KOPT-K1 (cell line): ENCODE results near the gene GJA1.
"Not testable (repeated sequence)": the region's sequence is repeated elsewhere in the genome, so short reads cannot be mapped to it uniquely, and the experiment has no call there.

ENCODE experiments used
- H3K27ac ChIP-seq: fragments of 200-600 bp; sonication (generic); 2 replicates; pipeline ENCODE4 v1.5.1; 2016; ENCODE audit warnings: antibody characterized with exemption, mild to moderate bottlenecking, low read depth, low read length; ENCODE audit not compliant: poor library complexity, severe bottlenecking
- H3K36me3 ChIP-seq: fragments of 200-600 bp; sonication (generic); 2 replicates; pipeline ENCODE4 v1.5.1; 2017; ENCODE audit warnings: antibody characterized with exemption, mild to moderate bottlenecking, low read length, moderate library complexity; ENCODE audit not compliant: insufficient read depth
- H3K9me3 ChIP-seq: fragments of 200-600 bp; sonication (generic); 2 replicates; pipeline ENCODE4 v1.5.1; 2017; ENCODE audit warnings: antibody characterized with exemption, low read length, mild to moderate bottlenecking; ENCODE audit not compliant: insufficient read depth, poor library complexity, severe bottlenecking

The GJA1 gene

DNA sequence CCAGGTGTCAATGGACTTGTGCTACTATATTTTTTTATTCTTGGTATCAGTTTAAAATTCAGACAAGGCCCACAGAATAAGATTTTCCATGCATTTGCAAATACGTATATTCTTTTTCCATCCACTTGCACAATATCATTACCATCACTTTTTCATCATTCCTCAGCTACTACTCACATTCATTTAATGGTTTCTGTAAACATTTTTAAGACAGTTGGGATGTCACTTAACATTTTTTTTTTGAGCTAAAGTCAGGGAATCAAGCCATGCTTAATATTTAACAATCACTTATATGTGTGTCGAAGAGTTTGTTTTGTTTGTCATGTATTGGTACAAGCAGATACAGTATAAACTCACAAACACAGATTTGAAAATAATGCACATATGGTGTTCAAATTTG lies 13.1 kb downstream of the GJA1 start:
- H3K36me3 ChIP-seq, H3K27ac ChIP-seq, H3K9me3 ChIP-seq: not testable (repeated sequence)

- Histone ChIP-seq H3K9me3 (no peaks in the 10 kb centered on the region), H3K27ac (no peak overlapping the region), H3K36me3 (no peaks in the 10 kb centered on the region)
Observed at GRCh38 chr6:121449331-121449730, 13.9 kb downstream of the GJA1 start.

GRCh38 chr6:121450242-121450641 lies 14.8 kb downstream of the GJA1 start:
- Histone ChIP-seq H3K9me3 (no peaks in the 10 kb centered on the region), H3K36me3 (no peaks in the 10 kb centered on the region), H3K27ac (no peak overlapping the region)

GRCh38 chr6:121451250-121451649 lies 15.8 kb downstream of the GJA1 start:
- no peaks in the 10 kb centered on the region for H3K9me3 ChIP-seq
- no peak overlapping the region for H3K27ac ChIP-seq
- no peaks in the 10 kb centered on the region for H3K36me3 ChIP-seq

GRCh38 chr6:121453191-121453590 lies 17.7 kb downstream of the GJA1 start:
- Histone ChIP-seq H3K27ac (no peak overlapping the region), H3K36me3 (no peaks in the 10 kb centered on the region), H3K9me3 (no peaks in the 10 kb centered on the region)

- H3K36me3 ChIP-seq, result no peaks in the 10 kb centered on the region
- H3K9me3 ChIP-seq, result no peaks in the 10 kb centered on the region
- no peak overlapping the region for H3K27ac ChIP-seq
Observed at GRCh38 chr6:121460170-121460569, 24.7 kb downstream of the GJA1 start.

DNA sequence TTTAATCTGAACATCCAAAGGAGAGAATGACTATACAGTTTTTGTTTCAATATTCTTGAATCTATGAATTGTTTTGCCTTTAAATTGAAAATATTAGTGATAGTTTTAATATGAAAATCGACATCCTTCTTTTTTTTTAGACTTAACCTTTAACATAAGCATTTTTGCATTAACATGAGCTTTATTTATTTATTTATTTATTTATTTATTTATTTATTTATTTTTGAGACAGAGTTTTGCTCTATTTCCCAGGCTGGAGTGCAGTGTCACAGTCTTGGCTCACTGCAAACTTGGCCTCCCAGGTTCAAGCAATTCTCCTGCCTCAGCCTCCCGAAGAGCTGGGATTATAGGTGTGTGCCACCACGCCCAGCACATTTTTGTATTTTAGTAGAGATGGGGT lies 27.6 kb downstream of the GJA1 start:
- no peaks in the 10 kb centered on the region for H3K9me3 ChIP-seq
- H3K36me3 ChIP-seq, result no peaks in the 10 kb centered on the region
- no peak overlapping the region for H3K27ac ChIP-seq

GRCh38 chr6:121465101-121465500 lies 29.7 kb downstream of the GJA1 start:
- H3K36me3 ChIP-seq, result no peaks in the 10 kb centered on the region
- no peak overlapping the region for H3K27ac ChIP-seq
- no peaks in the 10 kb centered on the region for H3K9me3 ChIP-seq

DNA sequence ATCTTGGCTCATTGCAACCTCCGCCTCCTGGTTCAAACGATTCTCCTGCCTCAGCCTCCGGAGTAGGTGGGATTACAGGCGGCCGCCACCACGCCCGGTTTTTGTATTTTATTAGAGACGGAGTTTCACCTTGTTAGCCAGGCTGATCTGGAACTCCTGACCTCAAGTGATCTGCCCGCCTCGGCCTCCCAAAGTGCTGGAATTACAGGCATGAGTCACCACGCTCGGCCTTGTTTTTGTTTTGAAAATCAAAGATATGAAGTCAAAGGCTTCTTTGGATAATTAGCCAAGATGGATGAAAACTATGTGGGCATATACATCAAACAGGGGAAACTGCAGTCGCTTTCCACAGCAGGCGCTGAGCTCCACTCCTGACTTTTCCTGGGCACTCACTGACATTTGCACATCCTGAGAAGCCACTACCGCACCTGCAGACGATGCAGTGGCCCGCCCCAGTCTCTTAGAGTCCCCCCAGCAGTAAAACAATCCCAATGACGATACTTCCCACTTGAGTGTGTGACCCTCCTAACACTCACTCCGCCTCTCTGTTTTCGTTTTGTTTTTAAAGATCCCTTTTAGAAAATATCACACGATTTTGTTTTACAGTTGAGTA lies 44.1 kb downstream of the GJA1 start:
- no peaks in the 10 kb centered on the region for H3K36me3 ChIP-seq
- H3K9me3 ChIP-seq, result no peaks in the 10 kb centered on the region
- no peak overlapping the region for H3K27ac ChIP-seq

GRCh38 chr6:121480099-121480713 lies 44.8 kb downstream of the GJA1 start:
- Histone ChIP-seq H3K36me3 (no peaks in the 10 kb centered on the region), H3K27ac (no peak overlapping the region), H3K9me3 (no peaks in the 10 kb centered on the region)

DNA sequence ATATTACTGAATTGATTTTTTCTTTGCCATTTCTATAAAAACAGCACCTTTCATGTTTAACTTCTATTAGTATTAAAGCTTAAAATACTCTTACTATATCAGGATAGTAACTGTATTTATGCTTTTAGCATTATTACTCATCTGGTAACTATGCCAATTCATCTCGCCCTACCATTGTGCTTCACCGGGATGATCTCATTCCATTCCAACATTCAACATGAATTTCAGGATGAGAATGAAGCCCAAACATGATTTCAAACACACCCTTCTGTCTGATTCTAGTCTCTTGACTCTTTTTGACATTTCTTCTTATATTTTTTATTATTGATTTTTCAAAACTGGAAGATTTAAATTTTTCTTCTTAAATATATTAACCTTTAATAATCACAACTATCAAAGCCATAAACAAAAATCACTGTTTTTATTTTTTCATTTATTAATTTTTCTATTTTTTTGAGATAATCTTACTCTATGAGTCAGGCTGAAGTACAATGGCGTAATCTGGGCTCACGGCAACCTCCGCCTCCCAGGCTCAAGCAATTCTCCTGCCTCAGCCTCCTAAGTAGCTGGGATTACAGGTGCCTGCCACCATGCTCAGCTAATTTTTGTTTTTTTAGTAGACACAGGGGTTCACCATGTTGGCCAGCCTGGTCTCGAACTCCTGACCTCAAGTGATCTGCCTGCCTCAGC lies 46.7 kb downstream of the GJA1 start:
- no peak overlapping the region for H3K27ac ChIP-seq
- H3K9me3 ChIP-seq, result no peaks in the 10 kb centered on the region
- no peaks in the 10 kb centered on the region for H3K36me3 ChIP-seq

DNA sequence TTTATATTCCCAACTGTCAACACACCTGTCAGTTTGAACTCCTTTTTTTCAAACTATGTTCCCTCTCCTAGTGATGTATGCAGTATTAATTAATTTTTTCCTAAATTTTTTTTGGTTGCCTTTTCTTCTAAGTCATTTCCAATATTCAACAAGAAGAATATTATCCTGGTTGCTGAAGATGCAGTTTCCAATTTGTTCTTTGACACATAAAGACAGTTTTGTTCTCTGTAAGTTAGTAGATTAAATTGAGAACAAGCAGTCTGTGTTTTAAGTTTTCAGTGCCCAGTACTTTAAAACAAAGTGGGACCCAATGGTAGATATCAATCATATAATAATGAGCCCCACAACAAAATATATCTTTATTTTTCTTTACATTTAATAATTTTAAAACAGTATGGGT lies 47.3 kb downstream of the GJA1 start:
- Histone ChIP-seq H3K27ac (no peak overlapping the region), H3K36me3 (no peaks in the 10 kb centered on the region), H3K9me3 (no peaks in the 10 kb centered on the region)

DNA sequence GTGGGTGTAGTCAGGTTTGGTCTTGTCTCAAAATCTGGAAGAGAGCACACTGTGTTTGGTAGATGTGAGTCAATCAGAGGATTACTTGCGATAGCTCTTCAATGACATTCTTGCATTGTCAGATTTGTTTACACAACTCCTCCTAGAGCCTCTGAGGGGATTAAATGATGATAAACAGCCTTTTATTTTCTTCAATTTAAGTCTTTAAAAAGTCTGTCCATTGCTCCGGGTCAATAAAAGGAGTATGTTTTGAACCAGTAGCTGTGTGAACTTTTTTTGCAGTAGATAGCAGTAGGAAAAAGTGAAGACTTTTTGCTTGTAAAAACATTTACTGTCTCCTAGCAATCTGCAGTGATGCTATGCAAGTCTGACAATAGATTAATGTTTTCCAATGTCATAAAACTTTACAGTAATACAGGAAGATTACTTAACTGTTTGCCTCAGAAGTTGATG lies 49.9 kb downstream of the GJA1 start:
- Histone ChIP-seq H3K36me3 (no peaks in the 10 kb centered on the region), H3K27ac (no peak overlapping the region), H3K9me3 (no peaks in the 10 kb centered on the region)

DNA sequence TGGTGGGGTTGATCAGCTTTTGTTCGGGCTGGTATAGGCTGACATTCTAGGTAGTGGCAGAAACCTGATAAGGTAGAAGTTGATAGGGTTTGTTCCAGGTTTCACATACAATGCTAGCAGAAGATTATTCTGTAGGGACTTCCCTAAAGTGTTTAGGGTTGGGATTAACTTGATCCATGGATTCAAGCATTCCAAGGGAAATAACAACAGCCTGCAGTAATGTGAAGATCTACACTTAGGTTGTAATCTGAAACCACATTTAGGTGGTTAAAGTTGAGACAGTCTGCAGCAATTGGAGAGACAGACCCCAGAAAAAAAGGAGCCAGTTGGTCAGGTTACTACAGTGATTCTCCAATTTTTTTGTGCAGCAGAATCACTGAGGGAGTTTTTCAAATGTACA lies 56.1 kb downstream of the GJA1 start:
- Histone ChIP-seq H3K9me3 (no peaks in the 10 kb centered on the region), H3K27ac (no peak overlapping the region), H3K36me3 (no peaks in the 10 kb centered on the region)

DNA sequence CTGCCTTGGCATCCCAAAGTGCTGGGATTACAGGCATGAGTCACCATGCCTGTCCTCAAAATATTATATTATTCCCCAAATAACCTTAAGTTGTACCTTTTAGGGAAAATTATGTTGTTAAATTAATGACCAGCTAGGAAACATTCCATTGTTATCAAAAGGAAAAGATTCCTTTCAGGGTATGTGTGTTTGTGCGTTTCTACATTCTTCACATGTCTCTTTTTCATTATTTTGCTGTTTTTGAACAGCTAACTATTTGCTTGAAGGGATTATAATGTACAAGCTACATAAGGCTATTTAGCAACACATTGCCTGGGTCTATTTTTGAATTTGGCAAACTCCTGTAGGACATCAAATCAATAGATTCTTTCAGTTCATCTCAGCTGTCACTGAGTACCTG lies 57.1 kb downstream of the GJA1 start:
- no peak overlapping the region for H3K27ac ChIP-seq
- no peaks in the 10 kb centered on the region for H3K36me3 ChIP-seq
- H3K9me3 ChIP-seq, result no peaks in the 10 kb centered on the region

DNA sequence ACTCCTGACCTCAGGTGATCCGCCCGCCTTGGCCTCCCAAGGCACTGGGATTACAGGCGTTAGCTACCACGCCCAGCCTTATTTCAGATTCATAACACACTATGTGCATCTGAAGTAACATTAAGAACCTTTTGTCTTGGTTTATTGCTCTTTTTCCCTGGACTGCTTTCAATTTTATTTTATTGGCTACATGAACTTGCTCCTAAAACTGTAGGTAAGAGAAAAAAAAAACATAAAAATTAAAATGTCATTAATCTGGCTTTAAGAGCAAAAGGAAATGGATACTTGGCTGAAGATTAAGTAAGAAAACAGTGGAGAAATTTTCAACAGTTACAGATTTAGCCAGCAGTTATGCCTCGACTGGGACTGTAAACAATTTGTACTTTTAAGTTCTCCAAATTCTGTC lies 62.5 kb downstream of the GJA1 start:
- Histone ChIP-seq H3K27ac (no peak overlapping the region), H3K36me3 (no peaks in the 10 kb centered on the region), H3K9me3 (no peaks in the 10 kb centered on the region)
